ENCODE measurements around the gene BRPF1.

Gene BRPF1

GRCh38 chr3:9778143-9779074, 46.9 kb downstream of the BRPF1 start:
- Histone ChIP-seq H3K4me3 (ENCODE audit: insufficient read depth in 1 of 2, low read depth in 1 of 2, low read length in 2 of 2) (no peak overlapping the region), H2AFZ (ENCODE audit: low read depth, low read length) (no peak overlapping the region), H3K27ac (ENCODE audit: low read length, poor library complexity, severe bottlenecking) (no peak overlapping the region), H4K91ac (ENCODE audit: low read length) (no peak overlapping the region), H3K36me3 (ENCODE audit: control insufficient read depth in 1 of 2, insufficient read depth in 2 of 2, low read depth in 1 of 2, low read length in 2 of 2) (peaks cover 23 to 37% of the 10 kb centered on the region in 2 experiments), H3K9me3 (ENCODE audit: control insufficient read depth, low read length) (no peaks in the 10 kb centered on the region), H2BK120ac (ENCODE audit: low read depth, low read length) (no peak overlapping the region), H2BK15ac (ENCODE audit: low read depth, poor library complexity, severe bottlenecking) (no peak overlapping the region), H2AK5ac (ENCODE audit: low read length, severe bottlenecking) (no peak overlapping the region), H2BK5ac (ENCODE audit: low read depth, low read length, poor library complexity, severe bottlenecking) (no peak overlapping the region), H3K79me1 (replicated peaks; ENCODE audit: low read length, poor library complexity, severe bottlenecking) (peaks cover 1% of the 10 kb centered on the region), H3K4me2 (ENCODE audit: low read length, poor library complexity, severe bottlenecking) (no peak overlapping the region), H3K4ac (ENCODE audit: low read depth in 1 of 2, low read length in 2 of 2) (no peak overlapping the region), H3K14ac (ENCODE audit: low read length in 2 of 2) (no peak overlapping the region), H2BK12ac (ENCODE audit: low read length in 2 of 2) (no peak overlapping the region), H3K18ac (ENCODE audit: low read depth in 1 of 2, low read length in 2 of 2) (no peak overlapping the region), H3K4me1 (ENCODE audit: control insufficient read depth, insufficient read depth, low read depth, low read length) (peaks cover 2% of the 10 kb centered on the region), H4K8ac (ENCODE audit: low read length) (no peak overlapping the region), H3K23ac (ENCODE audit: low read length in 2 of 2) (no peak overlapping the region), H3K9ac (ENCODE audit: low read length) (peak overlapping the region; percentile 64), H3K27me3 (ENCODE audit: control insufficient read depth in 1 of 2, insufficient read depth in 1 of 2, low read length in 2 of 2) (no peaks in the 10 kb centered on the region)
- WGBS = 83% methylated on average over 5 of the region's 5 CpGs
- no peak for DNase-seq

DNA sequence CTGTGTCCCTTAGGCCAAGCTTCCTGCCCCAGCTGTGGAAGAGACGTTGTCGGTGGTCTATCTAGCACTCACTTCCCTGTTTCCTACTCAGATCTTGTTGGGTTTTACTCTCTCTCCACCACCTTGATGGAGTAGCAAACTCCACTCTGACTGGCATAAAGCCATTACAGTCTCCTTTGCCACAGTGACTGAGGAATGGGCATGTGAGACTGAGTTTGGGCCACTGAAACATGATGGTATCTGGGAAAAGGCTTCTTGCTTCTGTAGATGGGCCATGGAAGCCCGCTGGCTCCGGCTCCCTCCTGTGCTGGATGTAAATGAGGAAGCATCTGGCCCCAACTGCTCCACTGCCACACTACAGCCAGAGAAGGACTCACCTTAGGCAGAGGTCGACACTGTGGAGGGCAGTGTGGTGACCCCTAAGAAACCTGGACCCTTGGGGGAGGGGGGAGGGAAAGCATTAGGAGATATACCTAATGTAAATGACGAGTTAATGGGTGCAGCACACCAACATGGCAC, 47.6 kb downstream of the BRPF1 start:
- no peak overlapping the region for H4K8ac ChIP-seq (ENCODE audit: low read length)
- H3K9ac ChIP-seq (ENCODE audit: low read length) = no peak overlapping the region
- H3K79me1 ChIP-seq (replicated peaks; ENCODE audit: low read length, poor library complexity, severe bottlenecking) = peaks cover 4% of the 10 kb centered on the region
- H2BK15ac ChIP-seq (ENCODE audit: low read depth, poor library complexity, severe bottlenecking) = no peak overlapping the region
- no peak overlapping the region for H3K27ac ChIP-seq (ENCODE audit: low read length, poor library complexity, severe bottlenecking)
- no peak overlapping the region for H2BK5ac ChIP-seq (ENCODE audit: low read depth, low read length, poor library complexity, severe bottlenecking)
- no peak overlapping the region for H2AFZ ChIP-seq (ENCODE audit: low read depth, low read length)
- peaks cover 2% of the 10 kb centered on the region for H3K4me1 ChIP-seq (ENCODE audit: control insufficient read depth, insufficient read depth, low read depth, low read length)
- H3K18ac ChIP-seq (ENCODE audit: low read depth in 1 of 2, low read length in 2 of 2) = no peak overlapping the region
- H3K36me3 ChIP-seq (ENCODE audit: control insufficient read depth in 1 of 2, insufficient read depth in 2 of 2, low read depth in 1 of 2, low read length in 2 of 2) = peaks cover 29 to 43% of the 10 kb centered on the region in 2 experiments
- H3K4ac ChIP-seq (ENCODE audit: low read depth in 1 of 2, low read length in 2 of 2) = no peak overlapping the region
- H3K14ac ChIP-seq (ENCODE audit: low read length in 2 of 2) = no peak overlapping the region
- DNase-seq = no peak
- no peak overlapping the region for H3K4me2 ChIP-seq (ENCODE audit: low read length, poor library complexity, severe bottlenecking)
- no peaks in the 10 kb centered on the region for H3K9me3 ChIP-seq (ENCODE audit: control insufficient read depth, low read length)
- H3K27me3 ChIP-seq (ENCODE audit: control insufficient read depth in 1 of 2, insufficient read depth in 1 of 2, low read length in 2 of 2) = no peaks in the 10 kb centered on the region
- H2AK5ac ChIP-seq (ENCODE audit: low read length, severe bottlenecking) = no peak overlapping the region
- H2BK12ac ChIP-seq (ENCODE audit: low read length in 2 of 2) = no peak overlapping the region
- H3K23ac ChIP-seq (ENCODE audit: low read length in 2 of 2) = no peak overlapping the region
- H2BK120ac ChIP-seq (ENCODE audit: low read depth, low read length) = no peak overlapping the region
- H4K91ac ChIP-seq (ENCODE audit: low read length) = no peak overlapping the region
- WGBS = 96% methylated on average over 4 of the region's 6 CpGs
- no peak overlapping the region for H3K4me3 ChIP-seq (ENCODE audit: insufficient read depth in 1 of 2, low read depth in 1 of 2, low read length in 2 of 2)

GRCh38 chr3:9779721-9780457, 48.4 kb downstream of the BRPF1 start:
- Histone ChIP-seq H3K36me3 (ENCODE audit: control insufficient read depth in 1 of 2, insufficient read depth in 2 of 2, low read depth in 1 of 2, low read length in 2 of 2) (peaks cover 33 to 49% of the 10 kb centered on the region in 2 experiments), H3K9me3 (ENCODE audit: control insufficient read depth, low read length) (no peaks in the 10 kb centered on the region), H3K4ac (ENCODE audit: low read depth in 1 of 2, low read length in 2 of 2) (no peak overlapping the region), H3K79me1 (replicated peaks; ENCODE audit: low read length, poor library complexity, severe bottlenecking) (peaks cover 4% of the 10 kb centered on the region), H2BK5ac (ENCODE audit: low read depth, low read length, poor library complexity, severe bottlenecking) (no peak overlapping the region), H4K91ac (ENCODE audit: low read length) (no peak overlapping the region), H3K23ac (ENCODE audit: low read length in 2 of 2) (no peak overlapping the region), H3K14ac (ENCODE audit: low read length in 2 of 2) (no peak overlapping the region), H3K9ac (ENCODE audit: low read length) (no peak overlapping the region), H3K4me2 (ENCODE audit: low read length, poor library complexity, severe bottlenecking) (no peak overlapping the region), H2AFZ (ENCODE audit: low read depth, low read length) (no peak overlapping the region), H2BK12ac (ENCODE audit: low read length in 2 of 2) (no peak overlapping the region), H3K4me1 (ENCODE audit: control insufficient read depth, insufficient read depth, low read depth, low read length) (peaks cover 2% of the 10 kb centered on the region), H3K18ac (ENCODE audit: low read depth in 1 of 2, low read length in 2 of 2) (no peak overlapping the region), H4K8ac (ENCODE audit: low read length) (no peak overlapping the region), H3K4me3 (ENCODE audit: insufficient read depth in 1 of 2, low read depth in 1 of 2, low read length in 2 of 2) (peak overlapping the region in 1 of 2 experiments; percentile 8), H2AK5ac (ENCODE audit: low read length, severe bottlenecking) (no peak overlapping the region), H2BK120ac (ENCODE audit: low read depth, low read length) (no peak overlapping the region), H3K27me3 (ENCODE audit: control insufficient read depth in 1 of 2, insufficient read depth in 1 of 2, low read length in 2 of 2) (no peaks in the 10 kb centered on the region), H2BK15ac (ENCODE audit: low read depth, poor library complexity, severe bottlenecking) (no peak overlapping the region), H3K27ac (ENCODE audit: low read length, poor library complexity, severe bottlenecking) (no peak overlapping the region)
- DNase-seq = no peak
- 98% methylated on average over 7 of the region's 8 CpGs for WGBS

GRCh38 chr3:9780458-9780812, 48.9 kb downstream of the BRPF1 start:
- Histone ChIP-seq H3K14ac (ENCODE audit: low read length in 2 of 2) (no peak overlapping the region), H3K18ac (ENCODE audit: low read depth in 1 of 2, low read length in 2 of 2) (no peak overlapping the region), H3K79me1 (replicated peaks; ENCODE audit: low read length, poor library complexity, severe bottlenecking) (peaks cover 6% of the 10 kb centered on the region), H2BK15ac (ENCODE audit: low read depth, poor library complexity, severe bottlenecking) (no peak overlapping the region), H3K9me3 (ENCODE audit: control insufficient read depth, low read length) (no peaks in the 10 kb centered on the region), H2BK12ac (ENCODE audit: low read length in 2 of 2) (no peak overlapping the region), H3K4me1 (ENCODE audit: control insufficient read depth, insufficient read depth, low read depth, low read length) (peaks cover 2% of the 10 kb centered on the region), H2BK120ac (ENCODE audit: low read depth, low read length) (no peak overlapping the region), H3K27me3 (ENCODE audit: control insufficient read depth in 1 of 2, insufficient read depth in 1 of 2, low read length in 2 of 2) (no peaks in the 10 kb centered on the region), H2AFZ (ENCODE audit: low read depth, low read length) (no peak overlapping the region), H2AK5ac (ENCODE audit: low read length, severe bottlenecking) (no peak overlapping the region), H3K23ac (ENCODE audit: low read length in 2 of 2) (no peak overlapping the region), H3K4me2 (ENCODE audit: low read length, poor library complexity, severe bottlenecking) (no peak overlapping the region), H2BK5ac (ENCODE audit: low read depth, low read length, poor library complexity, severe bottlenecking) (no peak overlapping the region), H4K91ac (ENCODE audit: low read length) (no peak overlapping the region), H3K4me3 (ENCODE audit: insufficient read depth in 1 of 2, low read depth in 1 of 2, low read length in 2 of 2) (peak overlapping the region in 1 of 2 experiments; percentile 8), H3K36me3 (ENCODE audit: control insufficient read depth in 1 of 2, insufficient read depth in 2 of 2, low read depth in 1 of 2, low read length in 2 of 2) (peaks cover 37 to 54% of the 10 kb centered on the region in 2 experiments), H3K9ac (ENCODE audit: low read length) (no peak overlapping the region), H4K8ac (ENCODE audit: low read length) (no peak overlapping the region), H3K4ac (ENCODE audit: low read depth in 1 of 2, low read length in 2 of 2) (no peak overlapping the region), H3K27ac (ENCODE audit: low read length, poor library complexity, severe bottlenecking) (no peak overlapping the region)
- WGBS = 97% methylated on average over 9 of the region's 10 CpGs
- DNase-seq = no peak

Data from mesenchymal stem cell (in vitro differentiated cells and primary cell).